Fibroblast of villous mesenchyme (primary cell): ENCODE results near the gene CACTIN. TPM values are rescaled to one million over a fixed set of nuclear protein-coding genes. Genes with fewer than 3 reads are reported as not detected.

Experiments
- DNase-seq: peaks from one replicate; pipeline ENCODE4 v3.0.0-alpha.2; 2010; ENCODE audit warnings: low read depth
- H3K4me3 ChIP-seq: 2 replicates; pipeline ENCODE4 v1.5.1; 2011; ENCODE audit warnings: low read depth, mild to moderate bottlenecking, low read length
- total RNA-seq: library from RNA; depleted of rRNA; stranded (reverse); fragments of >200 nt; gene quantifications from 2 replicates; pipeline ENCODE4 v1.2.3, GENCODE V29; 2012
- TF ChIP-seq, protein P1 (sequence below): IDR thresholded peaks from 2 replicates; pipeline ENCODE4 v1.5.1; 2012; ENCODE audit warnings: low read depth, mild to moderate bottlenecking, low read length; ENCODE audit not compliant: insufficient read depth

CACTIN gene
- total RNA-seq, 1 donor: 17.7 TPM

DNA sequence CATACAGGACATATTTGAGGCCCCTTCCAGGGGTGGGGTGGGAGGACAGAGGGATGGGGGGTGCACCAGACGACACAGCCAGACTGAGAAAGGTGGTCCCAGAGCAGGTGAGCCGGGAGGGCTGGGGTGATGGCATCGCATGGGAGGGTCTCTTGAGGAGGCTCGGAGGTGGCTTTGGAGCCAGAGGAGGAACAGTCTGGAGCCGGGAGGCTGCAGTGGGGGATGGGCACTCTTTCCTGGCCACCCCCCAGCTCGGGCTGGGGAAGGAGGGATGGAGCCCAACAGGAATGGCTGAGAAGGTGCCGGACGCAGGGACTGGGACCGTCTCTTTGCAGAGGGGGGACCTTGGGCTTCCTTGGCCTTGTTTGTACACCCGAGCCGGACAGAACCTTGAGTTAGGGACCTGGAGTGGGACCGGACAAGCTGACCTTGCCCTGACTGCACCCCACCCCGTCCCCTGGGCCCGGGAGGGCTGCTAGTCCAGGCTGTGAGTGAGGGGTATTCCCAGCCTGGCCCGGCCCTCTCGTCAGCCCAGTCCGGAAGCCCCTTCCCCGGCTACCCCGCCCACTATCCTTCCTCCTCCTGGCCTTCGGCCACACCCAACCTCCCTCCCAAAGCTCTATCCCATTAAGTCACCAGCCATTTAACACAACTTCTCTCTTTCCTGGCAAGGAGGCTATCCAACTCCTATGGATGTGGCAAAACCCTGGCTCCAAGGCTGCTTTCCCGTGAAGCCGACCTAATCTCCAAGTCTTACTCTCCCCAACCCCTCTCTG is 19.1 kb downstream of the CACTIN start:
- peak overlapping the region; percentile 64 for H3K4me3 ChIP-seq
- TF ChIP-seq, protein P1, sequence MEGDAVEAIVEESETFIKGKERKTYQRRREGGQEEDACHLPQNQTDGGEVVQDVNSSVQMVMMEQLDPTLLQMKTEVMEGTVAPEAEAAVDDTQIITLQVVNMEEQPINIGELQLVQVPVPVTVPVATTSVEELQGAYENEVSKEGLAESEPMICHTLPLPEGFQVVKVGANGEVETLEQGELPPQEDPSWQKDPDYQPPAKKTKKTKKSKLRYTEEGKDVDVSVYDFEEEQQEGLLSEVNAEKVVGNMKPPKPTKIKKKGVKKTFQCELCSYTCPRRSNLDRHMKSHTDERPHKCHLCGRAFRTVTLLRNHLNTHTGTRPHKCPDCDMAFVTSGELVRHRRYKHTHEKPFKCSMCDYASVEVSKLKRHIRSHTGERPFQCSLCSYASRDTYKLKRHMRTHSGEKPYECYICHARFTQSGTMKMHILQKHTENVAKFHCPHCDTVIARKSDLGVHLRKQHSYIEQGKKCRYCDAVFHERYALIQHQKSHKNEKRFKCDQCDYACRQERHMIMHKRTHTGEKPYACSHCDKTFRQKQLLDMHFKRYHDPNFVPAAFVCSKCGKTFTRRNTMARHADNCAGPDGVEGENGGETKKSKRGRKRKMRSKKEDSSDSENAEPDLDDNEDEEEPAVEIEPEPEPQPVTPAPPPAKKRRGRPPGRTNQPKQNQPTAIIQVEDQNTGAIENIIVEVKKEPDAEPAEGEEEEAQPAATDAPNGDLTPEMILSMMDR: no peak
- no peak for DNase-seq

DNA sequence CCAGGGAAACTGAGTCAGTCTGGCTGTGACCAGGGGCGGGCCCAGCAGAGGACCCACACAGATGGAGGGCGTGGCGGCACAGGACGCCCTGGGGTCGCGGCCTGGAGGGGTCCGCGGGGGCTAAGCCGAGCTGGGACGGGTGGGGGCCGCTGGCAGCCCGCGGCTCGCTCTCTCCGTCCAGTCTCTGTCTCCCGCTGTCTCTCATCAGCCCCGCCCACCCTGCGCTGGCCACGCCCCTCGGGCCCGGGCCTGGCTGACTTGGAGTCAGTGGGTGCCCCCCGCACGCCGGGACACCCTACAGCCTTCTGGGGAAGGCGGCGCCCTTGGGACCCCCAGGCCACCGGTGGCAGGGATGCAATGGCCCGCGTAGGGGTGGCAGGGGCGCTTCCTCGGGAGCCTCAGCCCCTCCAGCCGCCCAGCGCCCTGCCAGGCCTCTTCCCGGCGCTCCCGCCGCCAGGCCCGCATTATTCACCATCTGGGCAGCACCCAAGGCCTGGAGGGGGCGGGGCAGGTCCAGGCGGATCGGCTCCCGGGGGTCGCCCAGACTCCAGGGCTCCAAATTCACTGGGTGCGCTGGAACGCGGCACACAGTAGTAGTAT is 19.8 kb downstream of the CACTIN start, which contains the start of gene TBXA2R:
Gene TBXA2R, minus strand, starts transcription at position 186 of the 600 bp plus-strand sequence. CDS start 6,241 bp downstream, outside the sequence.
- peak within 1 kb of the TSS; percentile 64 for H3K4me3 ChIP-seq
- DNase-seq: peak; percentile 56
- TF ChIP-seq, protein P1: no peak

DNA sequence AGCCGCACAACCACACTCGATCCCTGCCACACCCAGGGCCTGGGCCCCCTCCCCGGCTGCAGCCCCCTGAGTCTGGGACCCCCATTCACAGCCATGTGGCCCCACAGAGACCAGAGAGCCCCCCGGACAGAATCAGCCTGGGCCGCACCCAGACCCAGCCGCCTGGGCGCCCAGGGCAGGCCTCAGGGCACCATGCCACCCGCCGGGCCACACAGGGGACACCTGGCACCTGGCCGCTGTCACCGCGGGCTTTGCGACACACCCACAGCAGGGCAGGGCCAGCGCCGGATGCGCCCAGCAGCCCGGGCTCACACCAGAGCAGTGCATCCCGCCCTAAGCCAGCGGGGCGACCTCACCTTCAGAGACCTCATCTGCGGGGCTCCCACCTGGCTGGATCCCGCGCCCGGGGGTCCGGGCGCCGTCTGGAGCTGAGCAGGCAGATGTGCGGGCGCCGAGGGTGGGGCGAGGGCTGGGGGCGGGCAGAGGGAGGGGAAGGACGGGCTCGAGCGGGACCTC is 20.4 kb downstream of the CACTIN start:
- DNase-seq: no peak
- TF ChIP-seq, protein P1: no peak
- H3K4me3 ChIP-seq: peak overlapping the region; percentile 64

DNA sequence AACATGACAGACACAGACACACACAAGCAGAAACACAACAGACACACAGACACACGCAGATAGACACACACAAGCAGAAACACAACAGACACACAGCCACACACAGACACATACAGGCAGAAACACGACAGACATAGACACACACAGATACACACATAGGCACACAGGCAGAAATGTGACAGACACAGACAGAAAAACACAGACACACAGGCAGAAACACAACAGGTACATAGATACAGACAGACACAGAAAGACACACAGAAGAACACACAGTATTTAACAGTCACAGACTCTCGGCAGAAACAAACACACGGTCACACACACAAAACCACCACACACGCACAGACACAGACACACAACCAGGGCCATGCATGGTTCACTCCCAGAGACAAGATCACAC is 20.8 kb downstream of the CACTIN start:
- TF ChIP-seq, protein P1: no peak

DNA sequence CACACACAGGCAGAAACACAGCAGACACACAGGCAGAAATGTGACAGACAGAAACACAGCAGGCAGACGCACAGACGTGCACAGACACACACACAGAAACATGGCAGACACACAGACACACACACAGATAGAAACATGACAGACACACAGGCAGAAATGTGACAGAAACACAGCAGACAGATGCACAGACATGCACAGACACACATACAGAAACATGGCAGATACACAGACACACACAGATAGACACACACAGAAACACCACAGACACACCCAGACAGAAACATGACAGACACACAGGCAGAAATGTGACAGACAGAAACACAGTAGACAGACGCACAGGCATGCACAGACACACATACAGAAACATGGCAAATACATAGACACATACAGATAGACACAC is 21.2 kb downstream of the CACTIN start:
- TF ChIP-seq, protein P1: no peak
- peak overlapping the region; percentile 64 for H3K4me3 ChIP-seq
- DNase-seq: no peak

More for the DNA sequence above, 20.8 kb downstream of the CACTIN start:
- DNase-seq: no peak
- peak overlapping the region; percentile 64 for H3K4me3 ChIP-seq

DNA sequence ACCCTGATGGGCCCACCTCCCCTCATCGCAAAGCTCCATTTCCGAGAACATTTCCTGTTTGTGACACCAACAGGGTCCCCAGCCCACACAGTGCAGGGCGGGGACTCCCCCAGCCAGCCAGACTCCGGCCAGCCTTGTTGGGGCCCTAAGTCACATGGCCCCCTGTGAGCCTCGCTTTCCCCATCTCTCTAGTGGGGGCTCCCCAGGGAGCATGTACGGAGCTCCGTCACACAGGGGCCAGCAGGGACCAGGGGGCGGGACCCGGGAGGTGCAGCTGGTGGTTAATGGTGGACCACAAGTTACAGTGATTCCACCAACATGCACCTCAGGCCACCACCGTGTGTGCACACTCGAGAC is 21.6 kb downstream of the CACTIN start:
- no peak overlapping the region for H3K4me3 ChIP-seq
- no peak for DNase-seq
- TF ChIP-seq, protein P1: no peak
